Measurements from ENCODE around the gene PER2. TPM values are rescaled to one million over a fixed set of nuclear protein-coding genes. Genes with fewer than 3 reads are reported as not detected.

PER2 gene
- total and polyA plus RNA-seq, 2 of the 13 experiments (the other 11 are each of a cell fraction or from before 2014, with no cell fraction given): 5.1 to 9.4 TPM

DNA sequence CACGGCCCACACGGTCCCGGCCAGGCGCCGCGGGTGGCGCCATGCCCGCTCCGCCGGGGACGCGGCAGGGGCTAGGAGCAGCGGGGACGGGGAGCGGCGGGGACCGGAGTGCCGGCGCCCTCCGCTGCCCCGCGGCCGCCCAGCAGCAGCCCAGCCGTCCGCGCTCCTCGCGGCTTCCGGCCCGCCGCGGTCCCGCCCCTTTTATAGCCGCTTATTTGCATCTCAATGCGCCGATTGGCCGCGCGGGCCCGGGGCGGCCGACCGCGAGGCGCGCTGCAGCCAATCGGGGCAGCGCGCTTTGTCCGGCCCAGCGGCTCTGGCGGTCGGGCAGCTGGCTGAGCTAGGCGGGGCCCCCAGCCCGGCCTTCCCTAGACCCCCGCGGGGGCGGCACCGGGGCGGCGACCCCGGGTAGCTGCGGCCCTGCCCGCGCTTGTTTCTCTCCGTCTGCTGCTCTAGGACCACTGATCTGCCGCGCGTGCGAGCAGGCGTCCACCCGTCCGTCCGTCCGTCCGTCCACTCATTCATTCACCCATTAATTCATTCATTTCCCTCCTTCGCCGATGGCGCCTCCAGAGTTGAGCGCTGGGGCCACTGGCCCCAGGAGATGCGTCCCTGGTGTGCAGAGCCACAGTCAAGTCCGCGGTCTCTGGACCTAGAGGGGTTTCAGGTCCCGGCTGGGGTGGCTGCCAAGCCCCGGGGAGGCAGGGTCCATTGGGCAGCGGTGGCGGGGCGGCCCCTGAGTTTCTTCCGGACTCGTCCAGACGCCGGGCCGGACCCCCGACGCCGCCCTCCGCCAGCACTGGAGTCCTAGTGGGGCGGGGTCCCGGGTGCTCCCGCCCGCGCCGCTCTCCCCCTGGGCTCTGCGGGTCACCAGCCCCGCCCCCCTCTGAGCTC is 48.3 kb downstream of the PER2 start, which contains the start of gene HES6 (continued):
- TF ChIP-seq, protein P1, sequence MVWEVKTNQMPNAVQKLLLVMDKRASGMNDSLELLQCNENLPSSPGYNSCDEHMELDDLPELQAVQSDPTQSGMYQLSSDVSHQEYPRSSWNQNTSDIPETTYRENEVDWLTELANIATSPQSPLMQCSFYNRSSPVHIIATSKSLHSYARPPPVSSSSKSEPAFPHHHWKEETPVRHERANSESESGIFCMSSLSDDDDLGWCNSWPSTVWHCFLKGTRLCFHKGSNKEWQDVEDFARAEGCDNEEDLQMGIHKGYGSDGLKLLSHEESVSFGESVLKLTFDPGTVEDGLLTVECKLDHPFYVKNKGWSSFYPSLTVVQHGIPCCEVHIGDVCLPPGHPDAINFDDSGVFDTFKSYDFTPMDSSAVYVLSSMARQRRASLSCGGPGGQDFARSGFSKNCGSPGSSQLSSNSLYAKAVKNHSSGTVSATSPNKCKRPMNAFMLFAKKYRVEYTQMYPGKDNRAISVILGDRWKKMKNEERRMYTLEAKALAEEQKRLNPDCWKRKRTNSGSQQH (CRISPR knock-in tag; IDR thresholded peaks at IDR 0.05; ENCODE audit: low read depth): no peak; the same call in none of the 2 replicates
- TF ChIP-seq ZFP36 (IDR thresholded peaks at IDR 0.05; ENCODE audit: borderline replicate concordance, low read depth, low read length, partially characterized antibody) (no peak), MAFG (CRISPR knock-in tag; IDR thresholded peaks at IDR 0.05) (no peak), KDM1A (CRISPR knock-in tag; IDR thresholded peaks at IDR 0.05) (no peak), TGIF2 (CRISPR knock-in tag; IDR thresholded peaks at IDR 0.05) (no peak), ZNF589 (CRISPR knock-in tag; conservative IDR thresholded peaks at IDR 0.05) (no peak), ZNF138 (CRISPR knock-in tag; IDR thresholded peaks at IDR 0.05; ENCODE audit: low read depth) (no peak), ZNF292 (CRISPR knock-in tag; IDR thresholded peaks at IDR 0.05; ENCODE audit: borderline replicate concordance, low read depth) (no peak), RCOR2 (CRISPR knock-in tag; IDR thresholded peaks at IDR 0.05) (no peak), ZNF772 (CRISPR knock-in tag; IDR thresholded peaks at IDR 0.05) (no peak), ZNF263 (CRISPR knock-in tag; IDR thresholded peaks at IDR 0.05) (0 out of 2 replicates have a peak, but pooled peaks have one; percentile 4), KDM4B (CRISPR knock-in tag; IDR thresholded peaks at IDR 0.05) (no peak), DNMT1 (CRISPR knock-in tag; IDR thresholded peaks at IDR 0.05) (peak; percentile 21; the same call in 1 of the 2 replicates), HOXA9 (CRISPR knock-in tag; IDR thresholded peaks at IDR 0.05; ENCODE audit: borderline replicate concordance) (no peak), ZNF780A (CRISPR knock-in tag; IDR thresholded peaks at IDR 0.05) (no peak), ZNF337 (CRISPR knock-in tag; IDR thresholded peaks at IDR 0.05; ENCODE audit: borderline replicate concordance, low read depth) (no peak), MIER3 (CRISPR knock-in tag; IDR thresholded peaks at IDR 0.05; ENCODE audit: borderline replicate concordance) (no peak), ZNF430 (CRISPR knock-in tag; IDR thresholded peaks at IDR 0.05) (peak; percentile 76; the same call in 1 of the 2 replicates)
- TF ChIP-seq, protein P2, sequence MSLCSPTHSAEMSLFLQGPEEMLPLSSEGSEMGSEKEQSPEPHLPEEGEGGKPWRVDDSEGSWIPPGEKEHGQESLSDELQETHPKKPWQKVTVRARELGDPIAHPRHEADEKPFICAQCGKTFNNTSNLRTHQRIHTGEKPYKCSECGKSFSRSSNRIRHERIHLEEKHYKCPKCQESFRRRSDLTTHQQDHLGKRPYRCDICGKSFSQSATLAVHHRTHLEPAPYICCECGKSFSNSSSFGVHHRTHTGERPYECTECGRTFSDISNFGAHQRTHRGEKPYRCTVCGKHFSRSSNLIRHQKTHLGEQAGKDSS (CRISPR knock-in tag; IDR thresholded peaks at IDR 0.05; ENCODE audit: borderline replicate concordance, low read depth): peak; percentile 60; the same call in 1 of the 2 replicates
- TF ChIP-seq, protein P3, sequence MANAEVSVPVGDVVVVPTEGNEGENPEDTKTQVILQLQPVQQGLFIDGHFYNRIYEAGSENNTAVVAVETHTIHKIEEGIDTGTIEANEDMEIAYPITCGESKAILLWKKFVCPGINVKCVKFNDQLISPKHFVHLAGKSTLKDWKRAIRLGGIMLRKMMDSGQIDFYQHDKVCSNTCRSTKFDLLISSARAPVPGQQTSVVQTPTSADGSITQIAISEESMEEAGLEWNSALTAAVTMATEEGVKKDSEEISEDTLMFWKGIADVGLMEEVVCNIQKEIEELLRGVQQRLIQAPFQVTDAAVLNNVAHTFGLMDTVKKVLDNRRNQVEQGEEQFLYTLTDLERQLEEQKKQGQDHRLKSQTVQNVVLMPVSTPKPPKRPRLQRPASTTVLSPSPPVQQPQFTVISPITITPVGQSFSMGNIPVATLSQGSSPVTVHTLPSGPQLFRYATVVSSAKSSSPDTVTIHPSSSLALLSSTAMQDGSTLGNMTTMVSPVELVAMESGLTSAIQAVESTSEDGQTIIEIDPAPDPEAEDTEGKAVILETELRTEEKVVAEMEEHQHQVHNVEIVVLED (CRISPR knock-in tag; IDR thresholded peaks at IDR 0.05; ENCODE audit: borderline replicate concordance): peak; percentile 13; the same call in 1 of the 2 replicates
- TF ChIP-seq, protein P4, sequence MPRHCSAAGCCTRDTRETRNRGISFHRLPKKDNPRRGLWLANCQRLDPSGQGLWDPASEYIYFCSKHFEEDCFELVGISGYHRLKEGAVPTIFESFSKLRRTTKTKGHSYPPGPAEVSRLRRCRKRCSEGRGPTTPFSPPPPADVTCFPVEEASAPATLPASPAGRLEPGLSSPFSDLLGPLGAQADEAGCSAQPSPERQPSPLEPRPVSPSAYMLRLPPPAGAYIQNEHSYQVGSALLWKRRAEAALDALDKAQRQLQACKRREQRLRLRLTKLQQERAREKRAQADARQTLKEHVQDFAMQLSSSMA (CRISPR knock-in tag; IDR thresholded peaks at IDR 0.05): no peak
